ENCODE measurements around the gene SMC1B.
"Not testable (repeated sequence)": the region's sequence is repeated elsewhere in the genome, so short reads cannot be mapped to it uniquely, and the experiment has no call there.

SMC1B gene

GRCh38 chr22:45357490-45357889, 55.9 kb downstream of the SMC1B start:
- in situ Hi-C loops (cut with MboI; ENCODE audit: low sequenced_read_pairs) = no loop called here

- in situ Hi-C loops (cut with MboI; ENCODE audit: low sequenced_read_pairs) = no loop called here
Observed at GRCh38 chr22:45353786-45354185, 59.6 kb downstream of the SMC1B start.

- in situ Hi-C loops (cut with MboI; ENCODE audit: low sequenced_read_pairs) = not testable (repeated sequence)
Observed at GRCh38 chr22:45352757-45353156, 60.6 kb downstream of the SMC1B start.

GRCh38 chr22:45351956-45352355, 61.4 kb downstream of the SMC1B start:
- in situ Hi-C loops (cut with MboI; ENCODE audit: low sequenced_read_pairs) = no loop called here

- in situ Hi-C loops (cut with MboI; ENCODE audit: low sequenced_read_pairs) = no loop called here
Observed at GRCh38 chr22:45349916-45350315, 63.5 kb downstream of the SMC1B start.

GRCh38 chr22:45344334-45344733, 69.1 kb downstream of the SMC1B start:
- in situ Hi-C loops (cut with MboI; ENCODE audit: low sequenced_read_pairs) = no loop called here

- in situ Hi-C loops (cut with MboI; ENCODE audit: low sequenced_read_pairs) = no loop called here
Observed at GRCh38 chr22:45343143-45343542, 70.3 kb downstream of the SMC1B start.

- in situ Hi-C loops (cut with MboI; ENCODE audit: low sequenced_read_pairs) = no loop called here
Observed at GRCh38 chr22:45341498-45341897, 71.9 kb downstream of the SMC1B start.

- in situ Hi-C loops (cut with MboI; ENCODE audit: low sequenced_read_pairs) = no loop called here
Observed at GRCh38 chr22:45340323-45340722, 73.1 kb downstream of the SMC1B start.

GRCh38 chr22:45338795-45339194, 74.6 kb downstream of the SMC1B start:
- in situ Hi-C loops (cut with MboI; ENCODE audit: low sequenced_read_pairs) = no loop called here

GRCh38 chr22:45337536-45337935, 75.9 kb downstream of the SMC1B start:
- in situ Hi-C loops (cut with MboI; ENCODE audit: low sequenced_read_pairs) = no loop called here

GRCh38 chr22:45336971-45337431, 76.4 kb downstream of the SMC1B start:
- in situ Hi-C loops (cut with MboI; ENCODE audit: low sequenced_read_pairs) = no loop called here

- in situ Hi-C loops (cut with MboI; ENCODE audit: low sequenced_read_pairs) = no loop called here
Observed at GRCh38 chr22:45335854-45336522, 77.4 kb downstream of the SMC1B start.

- in situ Hi-C loops (cut with MboI; ENCODE audit: low sequenced_read_pairs) = no loop called here
Observed at GRCh38 chr22:45335021-45335818, 78.2 kb downstream of the SMC1B start.

GRCh38 chr22:45334528-45334927, 78.9 kb downstream of the SMC1B start:
- in situ Hi-C loops (cut with MboI; ENCODE audit: low sequenced_read_pairs) = no loop called here

- in situ Hi-C loops (cut with MboI; ENCODE audit: low sequenced_read_pairs) = no loop called here
Observed at GRCh38 chr22:45334068-45334467, 79.3 kb downstream of the SMC1B start.

- in situ Hi-C loops (cut with MboI; ENCODE audit: low sequenced_read_pairs) = no loop called here
Observed at GRCh38 chr22:45332001-45332400, 81.4 kb downstream of the SMC1B start.

GRCh38 chr22:45331486-45331885, 81.9 kb downstream of the SMC1B start:
- in situ Hi-C loops (cut with MboI; ENCODE audit: low sequenced_read_pairs) = no loop called here

GRCh38 chr22:45330548-45330947, 82.9 kb downstream of the SMC1B start:
- in situ Hi-C loops (cut with MboI; ENCODE audit: low sequenced_read_pairs) = no loop called here

GRCh38 chr22:45329530-45329936, 83.9 kb downstream of the SMC1B start:
- in situ Hi-C loops (cut with MboI; ENCODE audit: low sequenced_read_pairs) = no loop called here

GRCh38 chr22:45328822-45329529, 84.4 kb downstream of the SMC1B start:
- in situ Hi-C loops (cut with MboI; ENCODE audit: low sequenced_read_pairs) = no loop called here

GRCh38 chr22:45328261-45328660, 85.1 kb downstream of the SMC1B start:
- in situ Hi-C loops (cut with MboI; ENCODE audit: low sequenced_read_pairs) = not testable (repeated sequence)
